COR-L47 (cell line): Measurements from ENCODE around the gene AATK.

ENCODE experiments used
- DNase-seq: peaks from one replicate; lab custom pipeline; 2025; lab: John Stamatoyannopoulos, UW

The AATK gene

DNA sequence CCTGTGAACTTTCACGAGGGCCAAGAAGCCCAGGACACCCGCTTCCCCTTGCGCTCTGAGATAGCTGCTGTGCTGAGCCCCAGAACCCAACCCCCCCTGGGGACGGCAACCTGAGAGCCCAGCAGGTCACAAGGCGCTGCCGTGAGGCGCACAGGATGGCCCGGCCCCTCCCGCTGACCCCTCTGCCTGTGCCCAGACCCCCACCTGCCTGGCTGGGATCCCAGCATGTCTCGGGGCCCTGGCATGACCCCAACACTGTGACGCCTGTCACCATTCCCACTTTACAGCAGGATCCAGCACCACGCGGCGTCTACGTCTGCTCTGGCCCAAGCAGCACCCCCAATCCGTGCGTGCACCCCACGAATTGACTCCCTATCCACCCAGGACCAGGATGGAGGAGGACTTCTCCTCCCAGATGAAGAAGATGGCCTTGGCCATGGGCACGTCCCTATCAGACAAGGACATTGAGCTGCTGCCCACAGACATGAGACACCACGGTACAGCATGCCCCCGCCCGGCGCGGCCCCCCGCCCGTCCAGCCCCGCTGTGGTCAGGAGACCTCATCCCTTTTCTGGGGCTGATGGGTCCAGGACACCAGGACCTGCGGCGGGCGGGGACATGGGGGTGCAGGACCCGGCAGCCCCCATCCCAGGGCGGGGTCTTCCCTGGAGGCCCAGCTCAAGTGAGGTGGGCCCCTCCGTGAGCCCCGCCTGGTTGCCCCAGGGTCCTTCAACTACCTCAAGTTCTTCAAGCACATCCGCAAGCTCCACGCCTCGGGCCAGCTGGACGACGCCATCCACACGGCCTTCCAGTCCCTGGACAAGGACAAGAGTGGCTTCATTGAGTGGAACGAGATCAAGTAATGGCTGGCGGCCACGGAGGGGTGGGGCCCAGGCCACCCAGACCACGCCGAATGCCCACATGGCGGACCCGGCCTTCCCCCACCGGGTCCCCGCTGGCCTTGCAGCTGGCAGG lies 15.1 kb upstream of the AATK start:
- DNase-seq, result no peak

DNA sequence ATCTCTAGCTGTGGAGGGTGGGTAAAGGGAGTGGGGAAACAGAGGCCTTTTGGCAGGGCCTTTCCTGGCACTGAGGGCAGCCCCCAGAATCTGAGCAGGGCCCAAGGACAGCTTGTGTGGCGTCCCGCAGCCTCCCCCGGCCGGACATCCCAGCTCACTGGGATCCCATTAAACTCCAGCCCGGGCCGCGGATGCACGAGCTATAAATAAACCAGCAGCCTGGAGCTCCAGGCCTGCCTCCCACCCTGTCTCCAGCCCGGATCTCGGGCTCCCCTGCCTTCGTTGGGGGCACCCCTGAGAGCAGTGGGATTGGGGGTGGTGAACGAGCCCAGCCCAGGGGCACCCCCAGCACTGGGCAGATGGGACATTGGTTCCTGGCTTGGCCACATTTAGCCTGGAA lies 13.8 kb upstream of the AATK start:
- no peak for DNase-seq

GRCh38 chr17:81179220-81179619 lies 13.2 kb upstream of the AATK start:
- no peak for DNase-seq

- DNase-seq, result no peak
Measured at GRCh38 chr17:81178136-81179091, 12.4 kb upstream of the AATK start.

GRCh38 chr17:81176666-81177065 lies 10.6 kb upstream of the AATK start:
- no peak for DNase-seq

GRCh38 chr17:81173762-81174155 lies 7.7 kb upstream of the AATK start:
- no peak for DNase-seq

DNA sequence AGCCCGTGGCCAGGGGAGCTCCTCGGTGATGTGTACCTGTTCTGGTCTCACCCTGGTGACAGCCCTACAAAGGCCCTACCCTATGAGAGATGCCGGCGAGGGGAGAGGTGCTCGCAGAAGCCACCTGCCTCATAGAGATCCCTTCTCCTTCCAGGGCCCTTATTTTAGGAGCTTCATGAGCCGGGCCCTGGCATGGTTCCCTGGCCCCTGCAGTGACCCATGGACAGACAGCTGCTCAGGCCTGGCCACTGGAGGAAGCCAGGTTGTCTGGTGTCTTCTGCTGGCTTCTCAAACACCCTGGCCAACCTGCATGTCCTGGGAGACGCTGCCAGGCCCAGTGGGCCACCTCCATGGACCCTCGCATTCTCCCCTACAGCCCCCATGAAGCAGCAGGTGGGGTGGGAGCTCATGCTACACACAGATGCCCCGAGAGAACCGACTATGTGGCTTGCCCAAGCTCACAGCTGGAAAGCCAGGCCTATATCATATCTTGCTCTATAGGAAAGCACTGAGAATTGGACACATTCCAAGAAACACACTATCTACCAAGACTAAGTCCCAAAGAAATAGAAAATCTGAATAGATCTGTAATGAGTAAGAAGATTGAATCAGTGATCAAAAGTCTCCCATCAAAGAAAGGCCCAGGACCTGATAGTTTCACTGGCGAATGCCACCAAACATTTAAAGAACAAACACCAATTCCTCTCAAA lies 7.2 kb upstream of the AATK start:
- DNase-seq, result no peak

DNA sequence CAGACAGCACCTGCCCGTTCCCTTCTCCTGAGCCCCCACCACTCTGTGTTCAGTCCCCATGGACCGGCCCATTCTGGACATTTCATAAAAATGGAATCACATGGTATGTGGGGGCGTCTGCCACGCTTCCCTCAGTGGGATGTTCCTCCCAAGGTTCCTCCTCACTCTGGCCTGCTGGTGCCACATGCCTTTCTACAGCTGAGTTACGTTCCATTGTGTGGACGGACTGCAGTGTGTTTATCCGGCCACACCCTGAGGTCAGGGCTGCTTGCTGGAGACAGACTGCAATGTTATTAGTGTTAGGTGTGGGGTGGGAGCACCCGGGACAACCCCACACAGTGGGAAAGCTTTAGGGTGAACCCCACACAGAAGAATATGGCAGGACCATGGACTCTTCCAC lies 5.9 kb upstream of the AATK start:
- no peak for DNase-seq

GRCh38 chr17:81170727-81171494 lies 4.9 kb upstream of the AATK start:
- DNase-seq, result no peak

DNA sequence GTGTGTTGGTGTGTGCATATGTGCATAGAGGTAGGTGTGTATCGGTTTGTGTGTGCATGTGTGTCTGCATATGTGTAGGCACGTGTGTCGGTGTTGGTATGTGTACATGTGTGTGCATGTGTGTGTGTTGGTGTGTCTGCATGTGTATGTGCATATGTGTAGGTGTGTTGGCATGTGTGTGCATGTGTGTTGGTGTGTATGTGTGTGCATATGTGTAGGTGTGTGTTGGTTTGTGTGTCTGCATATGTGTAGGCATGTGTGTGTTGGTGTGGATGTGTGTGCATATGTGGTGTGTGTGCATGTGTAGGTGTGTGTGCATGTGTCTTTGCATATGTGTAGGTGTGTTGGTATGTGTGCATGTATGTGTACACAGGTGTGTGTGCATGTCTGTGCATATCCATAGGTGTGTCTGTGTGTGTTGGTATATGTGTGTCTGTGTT lies 3.9 kb upstream of the AATK start:
- DNase-seq, result no peak

GRCh38 chr17:81167638-81168037 lies 1.6 kb upstream of the AATK start:
- no peak for DNase-seq

- DNase-seq, result no peak
Measured at GRCh38 chr17:81167194-81167524, 1.1 kb upstream of the AATK start.

GRCh38 chr17:81165246-81166032 lies 582 bp downstream of the AATK start, which contains the start of gene PVALEF:
PVALEF (plus strand) TSS chr17:81165507; CDS start chr17:81181227, 15,720 bp downstream.
- DNase-seq, result no peak

DNA sequence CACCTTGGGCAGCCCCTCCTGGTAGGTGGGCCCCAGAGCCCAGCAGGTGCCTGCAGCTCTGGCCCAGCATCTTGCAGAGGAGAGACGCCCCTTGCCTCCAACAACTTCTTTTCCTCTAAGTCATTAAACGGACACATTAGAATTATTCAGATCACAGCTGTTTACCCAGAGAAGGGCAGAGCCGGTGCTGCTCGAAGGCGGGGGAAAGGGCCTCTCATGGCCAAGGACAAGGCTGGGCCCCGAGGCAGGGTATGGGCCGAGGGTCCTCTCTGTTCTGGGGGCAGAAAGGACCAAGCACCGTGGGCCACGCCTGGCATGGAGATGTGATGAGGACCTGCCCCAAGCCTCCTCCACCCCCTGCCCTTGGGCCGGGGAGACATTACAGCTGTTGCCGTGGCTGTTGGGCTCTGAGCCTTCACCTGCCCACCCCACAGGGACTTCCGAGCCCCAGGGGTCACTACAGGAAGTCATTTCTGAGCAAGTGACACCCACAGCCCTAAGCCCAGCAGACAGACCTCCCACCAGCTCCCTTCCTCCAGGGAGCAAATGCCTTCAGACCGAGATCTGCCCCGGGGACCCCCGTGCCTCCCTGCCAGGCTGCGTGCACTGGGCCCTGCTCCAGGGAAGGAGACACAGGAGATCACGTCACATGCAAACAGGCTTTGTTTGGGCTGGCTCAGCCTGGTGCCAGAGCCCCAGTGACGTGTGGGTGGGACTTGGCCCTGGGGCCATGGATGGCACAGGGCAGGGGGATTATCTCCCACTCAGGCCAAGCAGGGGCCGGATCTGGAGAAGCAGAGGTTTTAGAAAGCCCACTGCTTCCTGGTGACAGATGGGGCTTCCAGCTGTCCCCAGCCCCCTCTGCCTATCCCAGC lies 1.4 kb downstream of the AATK start:
- no peak for DNase-seq

GRCh38 chr17:81163703-81164370 lies 2.2 kb downstream of the AATK start:
- no peak for DNase-seq

GRCh38 chr17:81163051-81163695 lies 2.8 kb downstream of the AATK start:
- no peak for DNase-seq

DNA sequence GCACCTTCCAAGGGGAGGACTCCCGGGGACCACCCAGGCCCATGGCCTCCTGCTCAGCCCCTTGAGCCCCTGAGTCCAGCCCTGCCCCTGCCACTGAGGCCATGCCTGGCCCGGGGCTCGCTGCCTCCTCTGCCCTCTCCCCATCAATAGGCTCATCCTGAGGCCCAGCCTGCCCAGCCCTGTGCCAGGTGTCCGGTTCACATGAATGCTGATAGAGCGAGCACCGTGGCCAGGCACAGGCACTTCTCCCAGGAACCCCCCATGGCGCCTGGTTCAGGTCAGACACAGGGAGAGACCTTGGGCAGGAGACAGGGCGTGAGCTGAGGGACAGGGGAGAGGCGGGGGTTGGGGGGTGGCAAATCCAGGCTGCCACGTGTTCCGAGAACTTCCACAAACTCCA lies 3.5 kb downstream of the AATK start:
- no peak for DNase-seq

DNA sequence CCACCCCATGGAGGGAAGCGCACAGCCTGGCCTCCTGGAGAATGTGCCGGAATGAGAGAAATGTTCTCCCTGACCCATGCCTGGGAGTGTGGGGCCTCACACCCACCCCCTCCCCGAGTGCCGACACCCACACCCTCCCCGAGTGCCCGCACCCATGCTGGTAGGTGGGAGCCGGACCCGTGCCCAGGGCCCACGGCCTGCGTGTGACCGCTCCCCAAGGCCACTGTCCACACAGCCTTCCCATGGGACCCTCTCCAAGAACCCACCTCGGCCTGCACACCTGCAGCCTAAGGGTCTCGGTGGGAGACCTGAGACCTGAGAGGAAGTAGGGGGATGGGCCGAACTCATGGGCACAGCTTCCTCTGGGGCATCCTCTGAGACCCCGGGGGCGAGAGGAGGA lies 4.0 kb downstream of the AATK start:
- no peak for DNase-seq
